ENCODE data around the gene KMT2D. TPM values are rescaled to one million over a fixed set of nuclear protein-coding genes. Genes with fewer than 3 reads are reported as not detected.
A peak's percentile ranks its signal among the peaks of the same experiment; 100 is the strongest.

Gene KMT2D
- total RNA-seq, 2 donors from 2014 or later: 68.6 to 84.2 TPM

- H3K9me3 Mint-ChIP-seq: no peaks in the 10 kb centered on the region
- no peak for ATAC-seq (replicated peaks in 1 of 2)
- no peaks in the 10 kb centered on the region for H3K27me3 Mint-ChIP-seq (ENCODE audit: low read depth)
- no peak overlapping the region for H3K4me3 Mint-ChIP-seq
- no peak overlapping the region for H3K27ac Mint-ChIP-seq
- no peak for DNase-seq
- H3K36me3 Mint-ChIP-seq (ENCODE audit: insufficient read depth in 2 of 2): peaks cover 3 to 19% of the 10 kb centered on the region in 2 donors
- no peaks in the 10 kb centered on the region for H3K4me1 Mint-ChIP-seq (ENCODE audit: low read depth)
These were observed 27.7 kb downstream of the KMT2D start for GRCh38 chr12:49032679-49033447.

- DNase-seq (no peak), ATAC-seq (replicated peaks in 1 of 2) (no peak)
- no peaks in the 10 kb centered on the region for H3K27me3 Mint-ChIP-seq (ENCODE audit: low read depth)
- no peak overlapping the region for H3K27ac Mint-ChIP-seq
- no peak overlapping the region for H3K4me3 Mint-ChIP-seq
- no peaks in the 10 kb centered on the region for H3K4me1 Mint-ChIP-seq (ENCODE audit: low read depth)
- peaks cover 4 to 19% of the 10 kb centered on the region in 2 donors for H3K36me3 Mint-ChIP-seq (ENCODE audit: insufficient read depth in 2 of 2)
- H3K9me3 Mint-ChIP-seq: no peaks in the 10 kb centered on the region
These were observed 28.3 kb downstream of the KMT2D start for GRCh38 chr12:49032276-49032675.

GRCh38 chr12:49031573-49032161 is 28.9 kb downstream of the KMT2D start:
- DNase-seq (no peak), ATAC-seq (replicated peaks in 1 of 2) (no peak)
- Mint-ChIP-seq H3K4me1 (ENCODE audit: low read depth) (no peaks in the 10 kb centered on the region), H3K9me3 (no peaks in the 10 kb centered on the region), H3K36me3 (ENCODE audit: insufficient read depth in 2 of 2) (peaks cover 4 to 16% of the 10 kb centered on the region in 2 donors), H3K27ac (no peak overlapping the region), H3K27me3 (ENCODE audit: low read depth) (no peaks in the 10 kb centered on the region), H3K4me3 (no peak overlapping the region)

- Mint-ChIP-seq H3K36me3 (ENCODE audit: insufficient read depth in 2 of 2) (peaks cover 4 to 14% of the 10 kb centered on the region in 2 donors), H3K4me1 (ENCODE audit: low read depth) (no peaks in the 10 kb centered on the region), H3K4me3 (no peak overlapping the region), H3K27ac (peak overlapping the region; percentile 13), H3K9me3 (no peaks in the 10 kb centered on the region), H3K27me3 (ENCODE audit: low read depth) (no peaks in the 10 kb centered on the region)
- no peak for DNase-seq
- no peak for ATAC-seq (replicated peaks in 1 of 2)
These were observed 29.7 kb downstream of the KMT2D start for GRCh38 chr12:49030714-49031572.

GRCh38 chr12:49030119-49030518 is 30.5 kb downstream of the KMT2D start:
- Mint-ChIP-seq H3K4me1 (ENCODE audit: low read depth) (no peaks in the 10 kb centered on the region), H3K36me3 (ENCODE audit: insufficient read depth in 2 of 2) (peaks cover 4 to 13% of the 10 kb centered on the region in 2 donors)

GRCh38 chr12:49028666-49029275 is 31.8 kb downstream of the KMT2D start:
- ATAC-seq (replicated peaks in 1 of 2) (no peak), DNase-seq (no peak)
- Mint-ChIP-seq H3K36me3 (ENCODE audit: insufficient read depth in 2 of 2) (peaks cover 4 to 11% of the 10 kb centered on the region in 2 donors), H3K9me3 (no peaks in the 10 kb centered on the region), H3K4me3 (no peak overlapping the region), H3K27me3 (ENCODE audit: low read depth) (no peaks in the 10 kb centered on the region), H3K4me1 (ENCODE audit: low read depth) (no peaks in the 10 kb centered on the region), H3K27ac (no peak overlapping the region)

More at GRCh38 chr12:49030119-49030518, 30.5 kb downstream of the KMT2D start:
- DNase-seq (no peak), ATAC-seq (replicated peaks in 1 of 2) (no peak)
- Mint-ChIP-seq H3K27me3 (ENCODE audit: low read depth) (no peaks in the 10 kb centered on the region), H3K4me3 (no peak overlapping the region), H3K9me3 (no peaks in the 10 kb centered on the region), H3K27ac (no peak overlapping the region)

GRCh38 chr12:49027846-49028555 is 32.6 kb downstream of the KMT2D start:
- Mint-ChIP-seq H3K4me3 (no peak overlapping the region), H3K4me1 (ENCODE audit: low read depth) (no peaks in the 10 kb centered on the region), H3K27ac (peak overlapping the region; percentile 30), H3K36me3 (ENCODE audit: insufficient read depth in 2 of 2) (peaks cover 4 to 11% of the 10 kb centered on the region in 2 donors), H3K27me3 (ENCODE audit: low read depth) (no peaks in the 10 kb centered on the region), H3K9me3 (no peaks in the 10 kb centered on the region)
- DNase-seq (no peak), ATAC-seq (replicated peaks in 1 of 2) (no peak)

- ATAC-seq (replicated peaks in 1 of 2) (no peak), DNase-seq (no peak)
- no peak overlapping the region for H3K4me3 Mint-ChIP-seq
- no peaks in the 10 kb centered on the region for H3K9me3 Mint-ChIP-seq
- no peaks in the 10 kb centered on the region for H3K27me3 Mint-ChIP-seq (ENCODE audit: low read depth)
- H3K36me3 Mint-ChIP-seq (ENCODE audit: insufficient read depth in 2 of 2): peaks cover 4 to 11% of the 10 kb centered on the region in 2 donors
- no peaks in the 10 kb centered on the region for H3K4me1 Mint-ChIP-seq (ENCODE audit: low read depth)
- H3K27ac Mint-ChIP-seq: no peak overlapping the region
These were observed 33.7 kb downstream of the KMT2D start for GRCh38 chr12:49026678-49027480.

- H3K36me3 Mint-ChIP-seq (ENCODE audit: insufficient read depth in 2 of 2): peaks cover 4 to 11% of the 10 kb centered on the region in 2 donors
- no peak for DNase-seq
- H3K27ac Mint-ChIP-seq: peak overlapping the region; percentile 11
- no peaks in the 10 kb centered on the region for H3K27me3 Mint-ChIP-seq (ENCODE audit: low read depth)
- no peak overlapping the region for H3K4me3 Mint-ChIP-seq
- no peak for ATAC-seq (replicated peaks in 1 of 2)
- H3K9me3 Mint-ChIP-seq: no peaks in the 10 kb centered on the region
- no peaks in the 10 kb centered on the region for H3K4me1 Mint-ChIP-seq (ENCODE audit: low read depth)
These were observed 34.5 kb downstream of the KMT2D start for GRCh38 chr12:49026101-49026500.

- peak overlapping the region in 1 of 2 donors; percentile 11 for H3K4me3 Mint-ChIP-seq
- ATAC-seq (replicated peaks in 1 of 2): peak; percentile 42 to 74
- H3K27me3 Mint-ChIP-seq (ENCODE audit: low read depth): no peaks in the 10 kb centered on the region
- H3K36me3 Mint-ChIP-seq (ENCODE audit: insufficient read depth in 2 of 2): peaks cover 4 to 11% of the 10 kb centered on the region in 2 donors
- H3K9me3 Mint-ChIP-seq: no peaks in the 10 kb centered on the region
- DNase-seq: no peak
- H3K4me1 Mint-ChIP-seq (ENCODE audit: low read depth): no peaks in the 10 kb centered on the region
- peak overlapping the region; percentile 11 for H3K27ac Mint-ChIP-seq
These were observed 35.1 kb downstream of the KMT2D start for GRCh38 chr12:49025463-49025862.

- Mint-ChIP-seq H3K4me3 (no peak overlapping the region), H3K9me3 (no peaks in the 10 kb centered on the region), H3K27ac (peak overlapping the region; percentile 56), H3K27me3 (ENCODE audit: low read depth) (no peaks in the 10 kb centered on the region), H3K4me1 (ENCODE audit: low read depth) (peaks cover 6% of the 10 kb centered on the region), H3K36me3 (ENCODE audit: insufficient read depth in 2 of 2) (peaks cover 4 to 11% of the 10 kb centered on the region in 2 donors)
- DNase-seq (no peak), ATAC-seq (replicated peaks in 1 of 2) (no peak)
These were observed 36.1 kb downstream of the KMT2D start for GRCh38 chr12:49024543-49024942.

- H3K36me3 Mint-ChIP-seq (ENCODE audit: insufficient read depth in 2 of 2): peaks cover 4 to 11% of the 10 kb centered on the region in 2 donors
- H3K27ac Mint-ChIP-seq: no peak overlapping the region
- H3K9me3 Mint-ChIP-seq: no peaks in the 10 kb centered on the region
- no peaks in the 10 kb centered on the region for H3K27me3 Mint-ChIP-seq (ENCODE audit: low read depth)
- no peak for DNase-seq
- no peak for ATAC-seq (replicated peaks in 1 of 2)
- H3K4me1 Mint-ChIP-seq (ENCODE audit: low read depth): peaks cover 13% of the 10 kb centered on the region
- H3K4me3 Mint-ChIP-seq: no peak overlapping the region
These were observed 36.8 kb downstream of the KMT2D start for GRCh38 chr12:49023812-49024211.

Measured in activated T-cell treated with anti-CD3 and anti-CD28 coated beads, Interleukin-2, amount 50 U/mL, for 72 hours (primary cell).